ENCODE data around the gene NFYC.

NFYC gene

GRCh38 chr1:40706626-40707025, 15.1 kb downstream of the NFYC start:
- DNase-seq (ENCODE audit: insufficient read length, low spot score) = no peak
- no peak for TF ChIP-seq POLR2A (IDR thresholded peaks at IDR 0.05; ENCODE audit: low read depth, low read length)
- FAIRE-seq = no peak

DNA sequence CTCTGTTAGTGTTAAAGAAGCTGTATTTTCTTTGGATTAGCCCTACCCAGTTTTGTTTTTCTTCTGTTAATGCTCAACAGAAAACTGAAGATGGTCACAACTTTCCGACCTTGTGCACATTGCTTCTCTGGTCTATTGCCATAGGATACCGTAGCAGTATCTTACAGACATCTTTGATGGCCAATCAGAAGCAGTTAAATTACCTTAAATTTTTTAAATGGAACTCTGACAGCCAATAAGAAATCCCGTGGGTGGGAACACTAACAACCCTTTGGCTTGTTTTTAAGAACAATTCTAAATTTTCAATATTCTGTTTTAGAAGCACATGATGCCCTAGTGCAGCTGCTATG, 17.2 kb downstream of the NFYC start:
- FAIRE-seq = no peak
- no peak for TF ChIP-seq POLR2A (IDR thresholded peaks at IDR 0.05; ENCODE audit: low read depth, low read length)
- peak; percentile 56 for DNase-seq (ENCODE audit: insufficient read length, low spot score)

DNA sequence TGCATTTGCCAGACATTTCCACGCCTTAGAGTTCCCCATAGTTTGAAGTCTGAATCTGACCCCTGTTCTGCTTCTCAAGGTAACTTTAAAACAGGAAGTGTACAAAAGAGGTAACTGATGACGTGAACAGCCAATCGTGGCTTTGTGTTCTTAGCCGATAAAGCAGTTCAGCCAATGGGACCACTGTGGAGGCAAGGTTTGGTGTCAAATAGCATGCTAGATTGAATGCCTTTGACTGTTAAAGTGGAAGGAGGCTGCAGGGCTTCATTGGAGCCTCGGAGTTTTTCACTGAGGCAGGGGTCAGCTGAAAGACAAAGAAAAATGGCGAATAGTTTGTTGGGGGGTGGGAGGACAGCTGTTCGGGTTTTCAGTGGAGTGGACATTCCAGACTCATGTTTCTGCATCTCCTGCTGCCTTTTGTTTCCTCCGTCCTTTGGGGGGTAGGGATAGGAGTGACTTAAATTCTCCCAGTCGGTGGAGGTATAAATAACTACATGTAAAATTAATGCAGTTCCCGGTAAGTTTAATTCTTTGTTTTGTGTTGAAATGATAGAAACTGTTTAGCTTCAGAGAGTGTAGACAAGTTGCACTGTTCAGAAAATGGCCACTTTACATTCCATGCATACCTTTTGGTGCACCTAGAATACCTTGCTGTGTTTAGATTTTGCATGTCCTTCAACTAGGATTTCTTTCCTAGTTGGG, 17.7 kb downstream of the NFYC start:
- FAIRE-seq = peak; percentile 97
- 0 out of 2 replicates have a peak, but pooled peaks have one; percentile 13 for TF ChIP-seq POLR2A (IDR thresholded peaks at IDR 0.05; ENCODE audit: low read depth, low read length)
- DNase-seq (ENCODE audit: insufficient read length, low spot score) = peak; percentile 63

DNA sequence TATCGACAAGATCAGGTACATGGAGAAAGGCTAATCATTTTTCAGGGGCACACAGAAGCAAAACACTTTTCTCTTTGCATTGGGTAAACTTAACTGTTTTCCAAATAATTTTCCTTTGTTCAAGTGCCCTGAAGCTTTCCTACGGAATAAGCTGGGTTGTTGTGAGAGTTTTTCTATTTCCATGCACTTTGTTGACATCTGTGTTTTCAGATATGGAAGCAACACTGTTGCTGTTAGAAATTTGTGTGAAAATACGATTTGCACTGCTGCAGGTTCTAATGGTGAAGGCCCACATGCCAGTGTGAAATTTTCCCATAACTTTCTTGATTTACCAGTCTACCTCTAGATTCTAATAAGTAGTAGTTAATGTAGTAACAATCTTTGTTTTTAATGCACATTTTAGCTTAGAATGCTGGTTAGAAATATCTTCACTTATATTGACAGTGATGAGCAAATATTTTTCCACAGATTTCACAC, 18.3 kb downstream of the NFYC start:
- no peak for TF ChIP-seq POLR2A (IDR thresholded peaks at IDR 0.05; ENCODE audit: low read depth, low read length)
- FAIRE-seq = no peak
- DNase-seq (ENCODE audit: insufficient read length, low spot score) = no peak

DNA sequence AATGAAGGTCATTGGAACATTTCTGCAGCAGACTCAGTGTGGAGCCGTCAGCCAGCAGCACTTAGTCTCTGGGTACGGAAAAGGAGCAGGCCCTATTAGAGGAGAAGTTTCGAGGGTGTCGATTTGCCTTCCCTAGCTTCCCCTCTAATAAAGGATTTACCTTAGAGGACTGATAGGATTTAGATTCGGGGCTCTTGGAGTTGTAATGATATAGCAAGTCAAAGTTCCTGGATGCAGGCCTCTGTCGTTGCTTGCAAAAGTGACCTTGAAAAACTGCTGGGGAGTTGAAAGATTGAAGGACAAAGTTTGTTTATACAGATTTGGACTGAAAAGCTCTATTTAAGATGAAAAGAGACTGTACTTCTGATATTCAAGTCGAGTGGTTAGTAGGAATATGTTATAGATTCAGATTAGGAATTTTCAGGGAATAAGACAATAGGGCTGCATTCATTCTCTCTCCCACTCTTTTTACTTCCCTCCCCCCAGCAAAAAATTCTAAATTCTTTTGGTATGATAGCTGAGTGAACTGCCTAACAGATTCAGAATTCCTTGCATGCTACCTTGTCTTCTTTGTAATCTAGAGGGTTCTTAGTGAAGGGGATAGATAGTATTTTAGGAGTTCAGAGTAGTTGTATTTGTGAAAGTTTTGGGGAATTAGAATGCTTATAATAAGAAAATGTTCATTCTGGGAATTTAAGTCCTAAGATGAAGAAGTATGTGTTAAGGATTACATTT, 19.2 kb downstream of the NFYC start:
- DNase-seq (ENCODE audit: insufficient read length, low spot score) = no peak
- FAIRE-seq = no peak
- TF ChIP-seq POLR2A (IDR thresholded peaks at IDR 0.05; ENCODE audit: low read depth, low read length) = no peak

GRCh38 chr1:40711465-40712404, 20.2 kb downstream of the NFYC start:
- no peak for DNase-seq (ENCODE audit: insufficient read length, low spot score)
- TF ChIP-seq POLR2A (IDR thresholded peaks at IDR 0.05; ENCODE audit: low read depth, low read length) = no peak
- FAIRE-seq = peak; percentile 80

DNA sequence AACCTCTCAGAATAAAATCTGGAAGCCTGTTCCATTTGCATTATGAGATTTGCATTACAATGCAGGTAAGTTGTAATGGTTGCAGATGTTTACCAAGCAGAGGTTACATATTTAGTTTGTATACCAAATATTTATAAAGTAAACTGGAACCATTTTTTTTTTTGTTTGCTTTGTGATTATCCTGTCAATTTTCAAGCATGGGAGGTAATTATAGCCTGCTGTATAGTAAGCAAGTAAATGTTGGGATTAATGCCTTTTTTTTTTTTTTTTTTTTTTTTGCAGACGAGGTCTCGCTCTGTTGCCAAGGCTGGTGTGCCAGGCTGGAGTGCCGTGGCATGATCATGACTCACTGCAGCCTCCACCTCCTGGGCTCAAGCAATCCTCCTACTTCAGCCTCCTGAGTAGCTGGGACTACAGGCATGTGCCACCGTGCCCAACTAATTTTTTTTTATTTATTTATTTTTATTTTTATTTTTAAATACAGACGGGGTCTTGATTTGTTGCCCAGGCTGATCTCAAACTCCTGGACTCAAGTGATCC, 21.0 kb downstream of the NFYC start:
- no peak for FAIRE-seq
- TF ChIP-seq POLR2A (IDR thresholded peaks at IDR 0.05; ENCODE audit: low read depth, low read length) = no peak
- DNase-seq (ENCODE audit: insufficient read length, low spot score) = no peak

GRCh38 chr1:40712997-40713396, 21.5 kb downstream of the NFYC start:
- no peak for DNase-seq (ENCODE audit: insufficient read length, low spot score)
- TF ChIP-seq POLR2A (IDR thresholded peaks at IDR 0.05; ENCODE audit: low read depth, low read length) = no peak
- FAIRE-seq = no peak

- FAIRE-seq (no peak), DNase-seq (ENCODE audit: insufficient read length, low spot score) (no peak)
- TF ChIP-seq POLR2A (IDR thresholded peaks at IDR 0.05; ENCODE audit: low read depth, low read length) = no peak
These were observed 24.1 kb downstream of the NFYC start for GRCh38 chr1:40715491-40716059.

DNA sequence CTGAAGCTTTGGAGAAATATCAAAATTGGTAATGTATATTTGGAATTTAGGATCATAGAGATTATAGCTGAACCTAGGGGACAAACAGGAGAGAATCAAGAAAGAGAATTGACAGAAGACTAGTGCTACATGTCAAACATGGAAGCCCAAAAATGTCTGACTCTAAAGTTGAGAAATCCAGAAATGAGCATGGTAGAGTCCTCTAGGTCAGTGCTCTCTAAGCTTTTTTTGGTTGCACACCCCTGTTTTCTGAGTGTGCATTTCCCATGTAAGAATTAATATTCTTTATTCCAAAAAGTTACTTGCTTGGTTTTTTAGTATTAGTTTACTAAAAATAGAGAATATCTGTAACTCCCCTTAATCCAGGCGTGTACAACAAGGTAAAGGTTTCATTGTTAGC, 25.6 kb downstream of the NFYC start:
- DNase-seq (ENCODE audit: insufficient read length, low spot score) (no peak), FAIRE-seq (no peak)
- TF ChIP-seq POLR2A (IDR thresholded peaks at IDR 0.05; ENCODE audit: low read depth, low read length) = no peak

DNA sequence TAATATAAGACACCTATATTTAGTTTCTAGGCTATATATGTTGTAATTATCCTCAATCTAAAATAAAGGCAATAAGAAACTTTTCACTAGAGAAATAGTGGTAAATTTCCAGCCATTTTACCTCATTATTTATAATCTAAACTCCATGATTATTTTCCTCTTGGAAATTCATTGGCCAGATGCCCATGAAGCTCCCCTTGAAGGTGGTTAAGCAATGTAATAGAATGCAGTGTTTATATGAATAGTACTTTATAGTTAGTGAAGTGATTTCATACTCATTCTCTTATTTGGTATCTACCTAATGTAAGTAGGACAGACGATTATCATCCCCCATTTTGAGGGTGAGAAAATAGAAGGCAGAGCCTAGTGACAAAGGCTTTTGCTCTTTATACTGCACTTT, 26.5 kb downstream of the NFYC start:
- no peak for TF ChIP-seq POLR2A (IDR thresholded peaks at IDR 0.05; ENCODE audit: low read depth, low read length)
- FAIRE-seq (no peak), DNase-seq (ENCODE audit: insufficient read length, low spot score) (no peak)

DNA sequence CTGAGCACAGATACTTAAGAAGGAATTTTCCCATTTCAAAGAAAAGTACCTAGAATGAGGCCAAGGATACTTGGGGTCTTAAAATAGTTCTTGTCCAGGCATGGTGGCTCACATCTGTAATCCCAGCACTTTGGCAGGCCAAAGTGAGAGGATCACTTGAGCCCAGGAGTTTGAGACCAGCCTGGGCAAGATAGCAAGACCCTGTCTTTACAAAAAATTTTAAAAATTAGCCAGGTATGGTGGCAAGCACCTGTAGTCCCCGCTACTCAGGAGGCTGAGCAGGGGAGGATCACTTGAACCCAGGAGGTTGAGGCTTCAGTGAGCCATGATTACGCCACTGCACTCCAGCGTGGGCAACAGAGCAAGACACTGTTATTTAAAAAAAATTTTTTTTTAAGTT, 29.0 kb downstream of the NFYC start:
- no peak for FAIRE-seq
- DNase-seq (ENCODE audit: insufficient read length, low spot score) = no peak
- no peak for TF ChIP-seq POLR2A (IDR thresholded peaks at IDR 0.05; ENCODE audit: low read depth, low read length)

DNA sequence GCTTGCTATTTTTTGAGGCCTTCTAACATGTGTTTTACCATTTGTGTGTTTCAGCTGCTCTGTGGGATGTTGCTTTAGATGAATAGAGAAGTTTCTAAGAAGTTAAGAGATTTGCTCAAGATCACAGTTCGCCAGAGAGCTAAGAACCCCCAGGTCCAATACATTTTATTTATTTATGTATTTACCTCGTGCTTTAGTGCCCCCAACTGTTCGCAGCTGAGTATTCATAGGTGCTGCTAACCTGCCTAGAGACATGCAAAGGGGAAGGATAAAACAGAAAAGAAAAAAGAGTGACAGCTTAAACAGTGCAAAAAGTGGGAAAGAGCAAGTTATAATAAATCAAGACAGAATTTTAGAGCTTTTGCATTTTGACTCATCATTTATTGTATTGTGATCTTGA, 31.1 kb downstream of the NFYC start:
- DNase-seq (ENCODE audit: insufficient read length, low spot score) (no peak), FAIRE-seq (no peak)
- TF ChIP-seq POLR2A (IDR thresholded peaks at IDR 0.05; ENCODE audit: low read depth, low read length) = no peak
